Stimulated activated CD8-positive, alpha-beta memory T cell treated with anti-CD3 and anti-CD28 coated beads, Interleukin-7, amount 100 ng/mL, for 4 hours (primary cell): ENCODE data around the gene GNG8.

Experiments used
- DNase-seq, 2 donors: peaks; one replicate each; pipeline ENCODE4 v3.0.0-alpha.2; 2020; ENCODE audit warnings: low read depth in 2 of 2

Gene GNG8

GRCh38 chr19:46602392-46603194 lies 33.4 kb downstream of the GNG8 start:
- peak; percentile 54 to 57 for DNase-seq

- DNase-seq, result no peak
Observed at GRCh38 chr19:46601318-46602224, 34.4 kb downstream of the GNG8 start, which contains the start of gene CALM3. CALM3 (plus strand) TSS chr19:46601330; CDS start chr19:46601435, 105 bp downstream.

GRCh38 chr19:46600384-46601317 lies 35.4 kb downstream of the GNG8 start:
- DNase-seq, result peak; percentile 92 to 94

- no peak for DNase-seq
Observed at GRCh38 chr19:46599716-46600373, 36.2 kb downstream of the GNG8 start.

- DNase-seq, result no peak
Observed at GRCh38 chr19:46598372-46598917, 37.6 kb downstream of the GNG8 start.

GRCh38 chr19:46596008-46596407 lies 40.0 kb downstream of the GNG8 start:
- no peak for DNase-seq

- DNase-seq, result no peak
Observed at GRCh38 chr19:46591870-46592269, 44.1 kb downstream of the GNG8 start.

- DNase-seq, result no peak
Observed at GRCh38 chr19:46591254-46591653, 44.7 kb downstream of the GNG8 start.

- DNase-seq, result no peak
Observed at GRCh38 chr19:46587861-46588260, 48.1 kb downstream of the GNG8 start.

- no peak for DNase-seq
Observed at GRCh38 chr19:46586294-46586693, 49.7 kb downstream of the GNG8 start.

- no peak for DNase-seq
Observed at GRCh38 chr19:46585539-46585938, 50.5 kb downstream of the GNG8 start.
